Medulla oblongata (tissue), 1 donor: ENCODE data around the gene KCNN3.

Experiments
- DNase-seq: peaks from one replicate; pipeline ENCODE4 v3.0.0-alpha.2; 2015; ENCODE audit errors: extremely low spot score

Gene KCNN3

GRCh38 chr1:154816369-154816768, 53.7 kb downstream of the KCNN3 start:
- DNase-seq: no peak

- DNase-seq: no peak
Observed at GRCh38 chr1:154813846-154814505, 56.1 kb downstream of the KCNN3 start.

GRCh38 chr1:154813300-154813816, 56.7 kb downstream of the KCNN3 start:
- no peak for DNase-seq

GRCh38 chr1:154812877-154813276, 57.2 kb downstream of the KCNN3 start:
- DNase-seq: no peak

- DNase-seq: no peak
Observed at GRCh38 chr1:154810571-154810970, 59.5 kb downstream of the KCNN3 start.

- no peak for DNase-seq
Observed at GRCh38 chr1:154809436-154810413, 60.4 kb downstream of the KCNN3 start.

- DNase-seq: no peak
Observed at GRCh38 chr1:154808909-154809262, 61.2 kb downstream of the KCNN3 start.

GRCh38 chr1:154808261-154808908, 61.7 kb downstream of the KCNN3 start:
- DNase-seq: no peak

GRCh38 chr1:154807048-154807591, 63.0 kb downstream of the KCNN3 start:
- no peak for DNase-seq

- DNase-seq: no peak
Observed at GRCh38 chr1:154806333-154806732, 63.7 kb downstream of the KCNN3 start.

- no peak for DNase-seq
Observed at GRCh38 chr1:154802982-154803920, 66.8 kb downstream of the KCNN3 start.

- no peak for DNase-seq
Observed at GRCh38 chr1:154802336-154802969, 67.6 kb downstream of the KCNN3 start.

- DNase-seq: no peak
Observed at GRCh38 chr1:154801234-154802011, 68.7 kb downstream of the KCNN3 start.

- no peak for DNase-seq
Observed at GRCh38 chr1:154799188-154799587, 70.9 kb downstream of the KCNN3 start.

- DNase-seq: no peak
Observed at GRCh38 chr1:154798645-154799044, 71.4 kb downstream of the KCNN3 start.

GRCh38 chr1:154797175-154797574, 72.9 kb downstream of the KCNN3 start:
- no peak for DNase-seq

GRCh38 chr1:154796303-154796892, 73.7 kb downstream of the KCNN3 start:
- no peak for DNase-seq

GRCh38 chr1:154794608-154795007, 75.5 kb downstream of the KCNN3 start:
- no peak for DNase-seq

GRCh38 chr1:154793685-154794084, 76.4 kb downstream of the KCNN3 start:
- no peak for DNase-seq
